Activated CD4-positive, alpha-beta T cell treated with anti-CD3 and anti-CD28 coated beads, Interleukin-2, amount 50 U/mL, for 4 hours (primary cell): ENCODE results near the gene TDRD12.
"Not testable (repeated sequence)": the region's sequence is repeated elsewhere in the genome, so short reads cannot be mapped to it uniquely, and the experiment has no call there.

Experiments used
- DNase-seq, 2 experiments: peaks; one replicate each; pipeline ENCODE4 v3.0.0-alpha.2; 2020

Gene TDRD12

DNA sequence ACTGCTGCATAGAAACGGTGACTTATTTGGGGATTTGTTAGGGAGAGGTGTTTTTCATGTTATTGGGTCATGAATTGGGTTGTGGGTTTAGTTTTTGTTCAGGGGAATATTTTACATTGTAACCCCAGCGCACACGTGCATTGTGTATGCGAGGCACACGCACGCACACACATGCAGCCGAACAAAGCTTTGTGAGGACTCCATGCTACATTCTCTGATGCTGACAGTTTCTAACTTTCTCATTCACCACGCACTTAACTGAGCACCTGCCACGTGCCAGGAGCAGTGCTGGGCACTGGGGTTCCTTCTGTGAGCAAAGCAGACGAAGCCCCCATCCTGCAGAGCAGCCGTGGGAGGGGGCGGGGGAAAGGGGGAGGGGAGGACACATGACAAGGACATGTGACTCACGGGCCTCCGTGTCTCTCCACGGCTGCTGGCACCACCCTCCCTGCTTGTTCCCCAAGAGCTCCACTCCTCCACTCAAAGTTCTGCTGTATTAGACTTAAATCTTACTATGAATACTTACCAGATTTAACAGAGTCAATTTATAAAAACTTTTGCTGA lies 94.4 kb downstream of the TDRD12 start:
- no peak for DNase-seq

DNA sequence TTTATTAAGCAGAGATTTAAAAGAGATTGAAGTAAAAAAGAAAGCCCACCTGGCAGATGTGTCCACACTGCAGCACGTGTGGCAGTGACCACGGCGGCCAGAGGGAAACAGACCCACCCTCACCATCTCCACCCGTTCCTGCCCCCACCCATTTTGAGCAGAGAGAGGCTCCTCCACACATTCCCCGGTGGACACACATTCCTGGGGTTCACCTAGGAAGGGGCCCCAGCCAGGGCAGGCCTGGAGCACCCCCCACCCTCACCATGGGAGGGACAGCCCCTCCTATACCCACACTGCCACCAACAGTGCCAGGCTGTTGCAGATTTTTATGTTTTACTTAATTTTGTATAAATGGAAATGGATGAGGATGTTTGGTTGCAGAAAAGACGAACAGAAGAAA lies 95.1 kb downstream of the TDRD12 start:
- DNase-seq, result no peak

DNA sequence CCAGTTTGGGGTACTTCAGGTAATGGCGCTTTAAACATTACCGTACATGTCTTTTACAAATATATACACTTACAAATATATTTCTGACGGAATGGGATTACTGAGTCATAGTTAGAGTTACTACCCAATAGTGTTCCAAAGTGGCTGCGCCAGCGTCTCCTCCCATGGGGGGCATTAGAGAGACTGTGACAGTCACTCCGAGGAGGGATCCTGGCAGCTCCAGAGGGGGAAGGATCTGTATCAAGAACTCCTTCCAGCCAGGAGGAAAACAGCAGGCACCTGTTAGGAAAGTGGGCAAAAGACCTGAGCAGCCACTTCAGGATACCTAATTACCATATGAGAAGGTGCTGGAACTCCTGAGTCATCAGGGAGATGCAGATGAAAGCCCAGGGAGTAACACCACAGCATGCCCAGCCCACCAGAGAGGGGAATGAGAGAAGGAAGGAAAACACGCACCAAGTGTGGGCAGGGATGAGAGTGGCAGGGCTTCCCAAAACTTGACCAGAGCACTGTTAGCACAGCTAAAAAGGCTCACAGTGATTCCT lies 97.1 kb downstream of the TDRD12 start:
- no peak for DNase-seq

DNA sequence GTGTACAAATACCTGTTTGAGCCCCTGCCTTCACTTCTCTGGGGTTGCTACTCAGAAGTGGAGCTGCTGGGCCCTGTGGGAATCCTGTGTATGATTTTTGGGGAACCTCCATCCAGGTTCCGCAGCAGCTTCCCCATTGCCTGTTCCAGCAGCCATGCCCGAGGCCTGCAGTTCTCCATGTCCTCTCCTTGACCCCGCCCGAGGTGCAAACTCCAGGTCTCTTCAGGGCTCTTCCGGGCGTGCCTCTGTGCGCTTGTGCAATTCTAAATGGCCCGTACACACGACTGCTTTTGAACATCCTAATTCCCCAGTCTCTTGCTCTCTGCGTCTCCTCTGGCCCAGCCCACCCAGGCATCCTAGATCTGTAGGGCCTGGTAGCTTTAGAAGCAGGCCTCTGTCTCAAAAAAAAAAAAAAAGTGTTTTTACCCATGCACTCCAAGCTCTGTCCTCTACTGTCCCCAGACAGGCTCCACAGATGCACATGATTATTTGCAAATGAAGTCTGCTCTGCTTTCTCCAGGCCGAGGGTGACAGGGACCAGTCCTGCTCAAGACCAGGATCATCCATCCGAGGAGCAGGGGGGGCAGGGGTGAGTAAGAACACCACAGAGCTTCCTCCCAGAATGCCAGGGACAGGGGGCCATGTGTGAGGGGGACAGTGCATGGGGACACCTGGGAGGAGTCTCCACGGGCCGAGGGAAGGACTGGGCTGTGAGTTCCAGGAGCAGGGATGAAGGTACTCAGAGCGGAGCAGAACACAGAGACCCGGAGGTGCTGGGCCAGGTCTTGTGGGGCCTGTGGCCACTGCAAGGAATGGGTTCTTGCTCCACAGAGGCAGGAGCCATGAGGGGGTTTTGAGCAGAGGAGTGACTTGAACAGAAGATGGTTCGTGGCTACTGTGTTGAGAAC lies 98.3 kb downstream of the TDRD12 start:
- DNase-seq, result no peak

DNA sequence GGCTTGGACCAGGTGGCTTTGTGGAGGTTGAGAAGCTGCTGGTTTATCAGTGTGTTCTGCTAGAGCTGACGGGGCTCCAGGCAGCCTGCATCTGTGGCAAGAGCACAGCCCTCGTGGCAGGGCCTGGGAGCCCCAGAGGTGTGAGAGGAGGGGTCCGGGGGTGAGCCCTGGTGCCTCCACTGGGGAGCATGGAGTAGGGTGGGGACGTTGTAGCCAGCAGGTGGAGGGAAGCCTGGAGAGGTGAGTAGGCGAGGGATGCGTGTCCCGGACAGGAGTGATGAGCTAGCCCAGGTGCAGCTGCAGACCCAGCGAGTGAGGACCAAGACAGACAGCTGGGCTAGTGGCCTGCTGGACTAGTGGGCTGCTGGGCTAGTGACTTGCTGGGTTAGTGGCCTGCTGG lies 99.0 kb downstream of the TDRD12 start:
- no peak for DNase-seq

DNA sequence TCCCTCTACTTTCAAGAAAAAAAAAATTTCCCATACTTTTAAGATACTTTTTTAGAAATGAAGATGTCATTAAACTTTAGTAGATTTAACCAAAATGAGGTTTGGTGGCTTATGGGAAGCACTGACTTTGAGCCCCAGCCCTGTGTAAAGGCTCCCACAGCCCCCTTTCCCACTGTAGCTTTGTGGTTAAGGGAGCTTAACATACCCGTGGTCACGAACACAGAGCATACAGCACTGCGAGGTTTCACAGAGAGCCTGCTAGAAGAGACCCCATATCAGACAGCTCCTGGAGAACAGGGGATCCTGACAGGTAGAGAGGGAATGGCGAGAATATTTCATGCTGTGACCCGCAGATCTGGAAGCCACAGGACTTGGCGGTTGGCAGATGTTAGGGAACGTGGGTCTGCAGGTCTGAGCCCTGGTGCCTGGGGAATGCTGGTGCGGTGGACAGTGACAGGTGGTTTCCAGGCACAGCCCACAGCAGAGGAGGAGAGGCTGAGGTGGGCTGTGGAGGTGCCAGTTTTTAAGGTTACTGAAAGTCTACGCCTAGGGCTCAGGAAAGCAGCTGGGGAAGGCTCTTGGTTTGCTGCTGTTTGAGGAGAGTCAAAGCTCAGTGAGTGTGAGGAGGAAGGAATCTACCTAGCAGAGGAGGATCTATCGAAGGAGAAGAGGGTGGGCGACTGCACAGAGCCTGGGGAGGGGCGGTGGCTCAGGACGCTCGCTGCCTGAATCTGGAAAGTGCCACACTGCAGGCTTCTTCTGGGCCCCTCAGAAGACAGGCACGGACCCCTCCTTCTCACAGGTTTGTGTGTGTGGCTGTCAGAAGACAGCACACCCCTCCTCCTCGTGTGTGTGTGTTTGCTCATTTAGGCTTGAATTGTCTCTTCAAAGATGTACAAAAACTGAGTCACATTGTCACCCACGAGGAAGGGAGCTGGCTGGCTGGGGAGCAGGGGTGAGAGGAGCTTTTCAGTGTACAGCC lies 100.1 kb downstream of the TDRD12 start:
- DNase-seq, result no peak

DNA sequence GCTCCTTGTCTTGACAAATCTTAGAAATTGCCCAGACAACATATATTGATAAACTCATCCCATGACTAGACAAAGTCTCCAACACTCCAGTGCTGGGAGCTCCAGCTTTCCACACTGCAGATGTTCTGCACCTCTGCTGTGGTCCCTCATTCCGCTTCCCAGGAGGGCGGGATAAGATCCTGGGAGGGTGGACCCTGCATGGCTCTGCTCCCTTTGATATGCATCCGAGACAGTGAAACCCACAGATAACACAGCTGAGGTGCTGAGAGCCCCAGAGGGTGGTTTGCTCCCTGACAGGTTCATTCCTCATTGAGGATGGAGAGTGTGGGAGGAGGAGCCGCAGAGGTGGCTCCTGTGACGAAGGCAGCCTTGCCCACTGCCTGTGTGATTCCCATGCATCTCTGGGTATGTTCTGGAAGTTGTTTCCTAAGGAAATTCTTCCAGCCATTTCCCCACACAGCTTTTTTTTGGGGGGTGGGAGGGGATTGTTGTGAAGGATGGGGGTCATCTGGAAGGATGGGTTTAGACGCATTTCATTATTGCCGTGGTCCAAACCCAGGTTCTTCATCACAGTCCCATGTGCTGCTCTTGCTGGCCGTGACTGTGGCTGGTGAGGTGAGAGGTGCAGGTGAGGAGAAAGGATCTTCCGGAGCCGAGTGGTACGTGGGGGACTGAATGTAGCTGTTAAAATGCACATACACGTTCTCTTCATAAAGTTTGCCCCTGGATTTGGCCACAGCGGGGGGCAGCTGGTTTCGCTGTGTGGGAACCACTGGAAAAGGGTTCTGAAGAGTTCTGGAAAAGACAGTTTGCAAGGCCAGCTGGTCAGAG lies 103.6 kb downstream of the TDRD12 start:
- no peak for DNase-seq

DNA sequence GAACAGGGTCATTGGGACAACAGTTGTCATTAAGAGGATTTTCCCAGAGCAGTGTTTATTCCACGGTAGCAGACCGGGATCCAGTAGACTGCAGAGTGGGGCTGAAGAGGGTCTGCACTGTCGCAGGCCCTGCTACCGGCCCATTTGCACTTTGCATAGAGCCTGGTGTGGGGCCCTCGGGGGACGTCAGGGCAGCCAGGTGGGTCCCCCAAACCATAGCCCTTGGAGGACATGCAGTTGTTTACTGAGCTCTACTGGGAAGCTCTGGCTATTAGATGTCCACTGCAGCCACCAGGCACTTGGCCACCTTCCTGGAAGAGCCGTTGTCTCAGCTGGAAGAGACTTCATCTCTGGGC lies 104.2 kb downstream of the TDRD12 start:
- DNase-seq, result no peak

DNA sequence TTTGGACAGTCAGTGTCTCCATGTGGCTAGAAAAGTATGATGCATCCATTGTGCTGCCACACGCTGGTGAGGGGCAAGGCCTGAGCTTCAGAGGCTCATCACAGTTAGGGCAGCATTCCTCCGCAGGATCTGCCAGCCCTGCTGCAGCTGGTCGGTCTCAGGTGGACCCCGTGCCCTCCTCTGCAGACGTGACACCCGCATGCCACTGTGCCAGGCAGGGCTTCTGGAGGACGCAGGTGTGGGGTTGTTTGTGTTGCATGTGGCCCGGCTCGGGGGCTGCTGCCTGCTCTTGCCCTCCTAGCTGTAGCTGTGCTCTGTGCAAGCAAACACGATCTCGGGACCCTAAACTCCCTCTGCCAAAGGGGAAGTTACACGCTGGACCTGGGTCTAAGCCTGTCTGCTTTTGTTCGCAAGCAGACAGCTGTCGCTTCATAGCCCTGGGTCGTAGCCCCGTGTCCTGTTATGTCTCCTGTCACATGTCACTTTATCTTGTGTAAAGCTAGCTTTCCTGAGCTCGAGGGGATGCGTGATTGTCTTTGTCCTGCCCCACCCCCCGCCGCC lies 104.7 kb downstream of the TDRD12 start:
- DNase-seq, result no peak

DNA sequence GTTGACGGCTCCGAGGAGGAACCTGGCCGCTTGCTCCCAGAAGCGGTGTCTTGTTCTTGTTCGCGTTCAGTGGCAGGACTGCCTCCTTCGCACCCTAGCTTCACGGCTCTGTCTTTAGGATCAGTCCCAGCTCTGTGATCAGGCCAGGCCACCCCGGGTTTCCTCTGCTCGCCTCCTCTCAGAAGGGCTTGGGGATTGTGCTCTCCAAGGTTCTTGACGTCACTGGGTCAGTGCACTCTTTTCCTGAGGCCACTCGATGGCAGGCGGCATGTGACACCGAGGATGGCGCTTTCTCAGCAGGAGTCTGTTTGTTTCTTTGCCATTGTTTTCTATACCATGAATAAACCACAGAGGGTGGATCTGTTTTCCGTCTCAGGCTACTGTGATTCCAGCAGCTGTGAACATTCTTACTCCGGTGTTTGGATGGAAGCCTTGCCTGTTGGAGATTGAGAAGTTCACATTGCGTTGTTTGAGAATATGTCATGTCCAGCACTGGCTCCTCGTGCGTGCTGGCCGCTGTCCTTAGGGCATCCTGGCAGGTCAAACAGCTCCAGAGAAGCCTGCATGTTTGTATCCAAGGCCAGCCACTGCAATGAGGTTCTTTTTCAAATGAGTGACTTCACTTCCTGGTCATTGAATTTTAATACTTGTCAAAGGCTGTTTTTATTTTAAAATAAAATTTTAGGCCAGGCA lies 105.5 kb downstream of the TDRD12 start:
- DNase-seq, result no peak

DNA sequence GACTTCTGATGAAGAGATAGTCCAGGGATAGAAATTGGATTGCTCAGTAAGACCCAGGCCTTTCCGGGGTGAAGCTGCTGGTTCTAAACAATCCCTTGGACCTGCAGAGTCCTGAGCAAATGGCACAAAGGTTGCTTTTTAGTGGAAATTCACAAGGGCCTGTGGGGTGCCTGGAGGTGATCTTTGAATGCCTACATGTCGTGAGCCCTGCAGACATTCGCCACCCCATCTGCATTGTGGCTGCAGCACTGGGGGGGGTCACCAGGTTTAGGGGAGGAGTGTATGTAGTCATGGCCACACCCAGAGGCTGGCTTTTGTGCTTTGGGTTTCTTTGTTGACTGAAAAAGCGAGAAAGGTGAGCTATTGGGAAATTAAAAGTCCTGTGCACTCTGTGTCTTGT lies 108.6 kb downstream of the TDRD12 start:
- DNase-seq, result no peak

DNA sequence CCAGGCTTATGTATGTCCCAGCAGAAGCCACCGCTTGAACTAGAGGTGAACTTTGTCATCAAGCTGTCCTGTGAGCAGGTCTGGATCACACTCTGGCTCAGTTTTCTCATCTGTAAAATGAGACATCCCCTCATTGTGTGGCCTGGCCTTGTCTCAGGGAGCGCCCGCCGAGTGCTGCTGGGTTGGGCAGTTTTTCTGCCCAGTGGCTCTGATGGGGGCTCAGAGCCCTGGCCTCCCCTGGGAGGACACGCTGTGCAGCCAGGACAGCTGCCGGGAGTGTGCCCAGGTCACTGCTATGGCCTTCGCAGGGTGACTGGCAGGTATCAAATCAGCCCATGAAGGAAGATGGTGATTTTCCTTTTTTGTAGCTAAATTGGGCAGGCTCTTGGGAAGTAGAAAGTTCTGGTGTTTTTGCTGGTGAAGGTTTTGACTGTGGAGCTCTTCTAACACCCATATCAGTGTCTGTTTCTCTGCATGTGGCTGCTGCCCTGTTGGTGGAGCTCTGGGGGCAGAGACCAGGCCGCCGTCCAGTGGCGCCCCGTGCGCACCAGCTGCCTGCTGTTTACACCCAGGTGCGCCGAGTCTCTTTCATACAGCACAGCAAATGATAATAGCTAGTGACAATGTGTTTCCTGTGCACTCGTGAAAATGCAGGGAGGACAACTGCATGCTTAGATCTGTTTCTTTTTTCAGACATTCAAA lies 109.2 kb downstream of the TDRD12 start:
- DNase-seq, result no peak

DNA sequence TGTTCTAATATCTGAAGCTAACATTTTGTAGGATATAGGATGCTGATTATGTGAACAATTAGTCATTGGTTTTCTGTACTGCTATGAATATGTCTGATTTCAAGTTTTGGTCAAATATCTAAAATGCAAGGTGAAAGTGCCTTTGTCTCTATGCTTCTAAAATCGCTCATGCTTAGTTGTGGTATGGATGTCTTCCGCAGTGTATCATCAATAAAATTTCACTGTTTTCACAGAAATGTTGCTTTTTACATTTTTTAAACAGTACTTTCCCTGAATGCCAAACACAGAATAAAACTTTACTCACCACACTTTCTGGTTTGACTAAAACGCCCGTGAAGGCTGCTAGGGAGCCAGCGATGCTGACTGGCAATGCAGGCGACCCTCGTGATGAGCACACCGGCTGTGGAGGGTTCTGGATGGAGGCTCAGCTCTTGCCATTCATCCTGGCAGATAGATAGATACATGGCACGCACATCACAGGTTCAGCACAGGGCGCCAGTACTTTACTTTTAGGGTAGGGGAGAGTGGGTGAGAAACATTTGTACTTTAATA lies 109.9 kb downstream of the TDRD12 start:
- no peak for DNase-seq

DNA sequence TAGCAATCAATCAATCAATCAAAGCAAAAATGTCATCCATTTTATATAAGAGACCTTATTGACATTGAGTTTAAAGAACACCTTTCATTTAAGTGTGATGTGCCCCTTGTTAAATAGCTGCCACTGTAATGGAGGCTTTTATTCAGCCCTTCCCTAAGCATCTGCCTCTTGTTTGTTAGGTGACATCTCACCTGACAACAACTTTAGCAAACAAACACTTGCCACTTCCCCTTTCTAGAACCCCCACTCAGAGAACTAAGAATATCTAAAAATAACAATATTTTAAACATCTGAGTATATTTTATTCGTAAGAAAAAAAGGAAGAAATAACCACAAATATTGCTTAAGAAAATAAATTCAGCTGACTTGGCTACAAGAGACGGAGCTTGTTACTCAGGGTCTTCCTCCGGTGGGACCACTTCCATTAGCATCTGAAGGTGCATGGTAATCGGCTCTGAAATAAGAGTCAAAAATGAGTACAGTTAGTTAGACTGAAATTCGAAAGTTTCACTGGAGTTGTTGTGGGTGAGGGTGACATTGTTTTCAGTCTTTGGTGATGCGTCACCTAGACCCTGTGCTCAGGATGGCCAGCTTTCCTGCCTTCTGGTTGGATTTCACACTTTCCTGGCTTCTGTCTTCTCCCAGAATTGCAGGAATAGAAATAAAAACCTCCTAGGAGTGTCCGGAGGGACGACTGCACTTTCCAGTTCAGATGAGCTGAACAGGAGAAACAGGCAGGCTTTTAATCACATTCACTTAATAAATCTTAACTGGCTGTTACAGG lies 110.9 kb downstream of the TDRD12 start:
- DNase-seq, result no peak

DNA sequence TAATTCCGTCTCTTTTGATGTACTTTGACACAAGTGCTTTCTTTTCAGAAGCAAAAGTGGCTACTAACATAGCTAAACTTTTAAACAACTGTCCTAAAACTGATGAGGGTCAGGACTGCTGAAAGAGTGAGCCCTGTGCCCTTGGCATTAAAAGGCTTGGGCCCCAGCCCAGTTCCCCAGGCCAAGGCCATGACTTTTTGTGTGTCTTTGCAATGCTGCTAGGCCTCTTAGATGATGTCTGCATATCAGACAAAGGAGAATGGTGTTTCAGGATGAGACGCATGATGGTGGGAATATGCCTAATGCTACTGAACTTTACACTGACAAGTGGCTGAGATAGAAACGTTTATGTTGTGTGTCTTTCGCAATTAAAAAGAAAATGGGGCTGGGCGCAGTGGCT lies 112.0 kb downstream of the TDRD12 start:
- no peak for DNase-seq

DNA sequence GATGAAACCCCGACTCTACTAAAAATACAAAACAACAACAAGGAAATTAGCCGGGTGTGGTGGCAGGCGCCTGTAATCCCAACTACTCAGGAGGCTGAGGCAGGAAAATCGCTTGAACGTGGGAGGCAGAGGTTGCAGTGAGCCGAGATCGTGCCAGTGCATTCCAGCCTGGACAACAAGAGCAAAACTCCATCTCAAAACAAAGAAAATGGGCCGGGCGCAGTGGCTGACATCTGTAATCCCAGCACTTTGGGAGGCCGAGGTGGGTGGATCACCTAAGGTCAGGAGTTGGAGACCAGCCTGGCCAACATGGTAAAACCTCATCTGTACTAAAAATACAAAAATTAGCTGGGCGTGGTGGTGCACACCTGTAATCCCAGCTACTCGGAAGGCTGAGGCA lies 112.5 kb downstream of the TDRD12 start:
- DNase-seq, result not testable (repeated sequence)

DNA sequence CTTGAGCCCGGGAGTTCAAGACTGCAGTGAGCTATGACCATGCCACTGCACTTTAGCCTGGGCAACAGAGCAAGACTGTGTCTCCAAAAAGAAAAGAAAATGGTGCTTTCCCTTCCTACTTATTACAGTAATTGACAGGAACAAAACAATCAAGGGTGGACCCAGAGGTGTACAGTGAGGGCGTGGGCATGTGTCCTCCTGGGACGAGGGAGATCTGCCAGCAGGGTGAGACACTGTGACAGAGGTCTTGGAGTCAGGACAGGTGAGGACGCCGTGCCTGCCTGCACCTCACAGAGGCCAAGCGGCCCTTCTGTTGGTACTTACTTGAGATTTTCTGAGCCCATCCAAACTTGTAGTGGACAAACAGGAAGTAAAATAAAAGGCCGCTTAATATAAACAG lies 113.3 kb downstream of the TDRD12 start:
- not testable (repeated sequence) for DNase-seq

DNA sequence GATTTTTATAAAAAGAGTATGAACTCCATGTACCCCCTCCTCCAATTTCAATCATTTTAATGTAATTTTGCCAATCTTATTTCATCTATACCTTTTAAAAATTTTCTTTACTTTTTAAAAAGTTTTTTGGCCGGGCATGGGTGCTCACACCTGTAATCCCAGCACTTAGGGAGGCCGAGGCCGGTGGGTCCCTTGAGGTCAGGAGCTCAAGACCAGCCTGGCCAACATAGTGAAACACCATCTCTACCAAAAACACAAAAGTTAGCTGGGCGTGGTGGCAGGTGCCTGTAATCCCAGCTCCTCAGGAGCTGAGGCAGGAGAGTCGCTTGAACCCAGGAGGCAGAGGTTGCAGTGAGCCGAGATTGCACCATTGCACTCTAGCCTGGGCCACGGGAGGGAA lies 113.8 kb downstream of the TDRD12 start:
- DNase-seq, result not testable (repeated sequence)

DNA sequence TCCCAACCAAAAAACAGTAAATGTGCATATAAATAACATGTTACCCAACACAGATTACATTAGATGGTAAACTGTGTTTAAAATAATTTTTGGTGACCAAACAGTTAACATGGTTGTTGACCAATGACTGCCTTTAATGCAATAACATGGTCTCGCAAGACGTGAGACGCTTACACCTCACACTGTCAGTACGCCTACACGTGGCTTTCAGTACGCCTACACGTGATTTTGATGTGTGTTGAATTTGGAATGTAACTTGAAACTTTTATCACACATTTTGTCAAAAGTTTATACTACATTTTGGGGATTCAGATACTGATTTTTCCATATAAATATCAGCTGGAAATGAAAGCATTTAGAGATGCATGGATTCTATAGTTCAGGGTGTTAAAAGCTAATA lies 118.0 kb downstream of the TDRD12 start:
- no peak for DNase-seq
